Stimulated activated CD4-positive, alpha-beta T cell treated with anti-CD3 and anti-CD28 coated beads, Interleukin-4, amount 100 ng/mL, for 24 hours (primary cell): ENCODE results near the gene RNF31.

Source experiments
- DNase-seq: peaks from one replicate; pipeline ENCODE4 v3.0.0-alpha.2; 2020

Gene RNF31

GRCh38 chr14:24204163-24205146, 57.2 kb downstream of the RNF31 start:
- DNase-seq, result no peak

- DNase-seq, result no peak
These were observed 59.2 kb downstream of the RNF31 start for GRCh38 chr14:24206260-24207103.

- no peak for DNase-seq
These were observed 59.8 kb downstream of the RNF31 start for GRCh38 chr14:24207104-24207551.

GRCh38 chr14:24207625-24208024, 60.3 kb downstream of the RNF31 start:
- no peak for DNase-seq
